GM12878 (cell line): ENCODE measurements around the gene PDGFD. TPM values are rescaled to one million over a fixed set of nuclear protein-coding genes. Genes with fewer than 3 reads are reported as not detected.

Source experiments
- ATAC-seq: fragments of 200-7000 bp; cut with Tn5 transposase; 3 replicates; pipeline ENCODE4 v1.9.1; 2020; ENCODE audit warnings: mild to moderate bottlenecking, moderate library complexity
- BruUV-seq: library from RNA; stranded (reverse); fragments of 400-500 nt; replicated peaks from 2 replicates; lab custom pipeline; 2021; lab: Mats Ljungman, UMichigan
- CTCF ChIA-PET: fragments of 300-600 bp; sonication (Branson Sonifier 250); formaldehyde crosslinking; extraction: SDS; loops from one replicate; lab custom pipeline; 2021; ENCODE audit warnings: inconsistent platforms; lab: Yijun Ruan, JAX
- POLR2A ChIA-PET: fragments of 350-600 bp; formaldehyde crosslinking; extraction: SDS; loops from one replicate; lab custom pipeline; 2021; ENCODE audit warnings: inconsistent platforms; lab: Charles Lee
- RAD21 ChIA-PET: fragments of 300-600 bp; sonication (Branson Sonifier 250); formaldehyde crosslinking; loops from one replicate; lab custom pipeline; 2023; ENCODE audit warnings: antibody characterized with exemption; ENCODE audit not compliant: unreplicated experiment; lab: Charles Lee
- SMC1A ChIA-PET: fragments of 300-600 bp; sonication (Branson Sonifier 250); formaldehyde crosslinking; loops from one replicate; lab custom pipeline; 2023; ENCODE audit not compliant: unreplicated experiment, uncharacterized antibody; lab: Charles Lee
- DNase-seq: peaks from one replicate; pipeline ENCODE4 v3.0.0-alpha.2; 2011; ENCODE audit warnings: low read depth, low spot score
- FAIRE-seq: peaks from 3 replicates; lab custom pipeline; 2011; peaks lifted over from hg19 to GRCh38; lab: Jason Lieb, UNC
- H2AFZ ChIP-seq: 2 replicates; pipeline ENCODE4 v1.6.0; 2011; ENCODE audit warnings: low read depth, low read length, control low read depth; ENCODE audit not compliant: control insufficient read depth
- H3K27ac ChIP-seq: 2 replicates; pipeline ENCODE4 v1.5.1; 2011; ENCODE audit warnings: control low read depth; ENCODE audit not compliant: control insufficient read depth, insufficient read depth
- H3K27me3 ChIP-seq, 2 experiments: replicated peaks in 1 of 2; 2 replicates each; pipeline versions ENCODE4 v1.6.0 to v1.6.1; 2011; ENCODE audit warnings: low read length in 1 of 2; ENCODE audit not compliant: control insufficient read depth in 2 of 2, insufficient read depth in 2 of 2
- H3K36me3 ChIP-seq, 2 experiments: 2 replicates each; pipeline ENCODE4 v1.5.1; 2011; ENCODE audit warnings: low read length in 1 of 2; ENCODE audit not compliant: control insufficient read depth in 2 of 2, insufficient read depth in 2 of 2
- H3K4me1 ChIP-seq: 2 replicates; pipeline ENCODE4 v1.6.1; 2011; ENCODE audit warnings: mild to moderate bottlenecking, low read length, moderate library complexity, mixed read lengths; ENCODE audit not compliant: control insufficient read depth, insufficient read depth
- H3K4me2 ChIP-seq: 2 replicates; pipeline ENCODE4 v1.6.0; 2011; ENCODE audit warnings: control low read depth; ENCODE audit not compliant: control insufficient read depth, insufficient read depth
- H3K4me3 ChIP-seq: fragments of 200-600 bp; sonication (generic); 2 replicates; pipeline ENCODE4 v1.5.1; 2016
- H3K79me2 ChIP-seq: 2 replicates; pipeline ENCODE4 v1.6.0; 2011; ENCODE audit warnings: low read length; ENCODE audit not compliant: control insufficient read depth, insufficient read depth
- H3K9ac ChIP-seq: 2 replicates; pipeline ENCODE4 v1.8.0; 2011; ENCODE audit warnings: low read length, control low read depth, mixed read lengths; ENCODE audit not compliant: control insufficient read depth, insufficient read depth
- H3K9me3 ChIP-seq: replicated peaks from 3 replicates; pipeline ENCODE4 v1.5.1; 2011; ENCODE audit warnings: mild to moderate bottlenecking, low read length; ENCODE audit not compliant: control insufficient read depth, insufficient read depth
- H4K20me1 ChIP-seq: 2 replicates; pipeline ENCODE4 v1.6.0; 2011; ENCODE audit not compliant: control insufficient read depth, insufficient read depth
- CREM ChIP-seq: IDR thresholded peaks from 2 replicates; pipeline ENCODE4 v1.6.1; 2014; ENCODE audit warnings: antibody characterized with exemption, low read depth
- CUX1 ChIP-seq: IDR thresholded peaks from 2 replicates; pipeline ENCODE4 v1.6.1; 2012; ENCODE audit warnings: improper control_type of control experiment, low read depth, low read length; ENCODE audit not compliant: insufficient replicate concordance
- IKZF2 ChIP-seq, 2 experiments: fragments of 450-650 bp; IDR thresholded peaks; 2 replicates each; pipeline ENCODE4 v1.6.1; 2017; ENCODE audit warnings: mild to moderate bottlenecking in 2 of 2, moderate library complexity in 2 of 2
- IRF3 ChIP-seq: fragments of 450-650 bp; IDR thresholded peaks from 2 replicates; pipeline ENCODE4 v1.6.1; 2014; ENCODE audit warnings: mild to moderate bottlenecking
- KAT2A ChIP-seq: conservative IDR thresholded peaks from 2 replicates; pipeline ENCODE4 v1.6.1; 2011; ENCODE audit warnings: low read depth, low read length; ENCODE audit not compliant: control insufficient read depth
- NFXL1 ChIP-seq: fragments of 450-650 bp; IDR thresholded peaks from 2 replicates; pipeline ENCODE4 v1.6.1; 2017; ENCODE audit warnings: antibody characterized with exemption, mild to moderate bottlenecking, borderline replicate concordance
- RB1 ChIP-seq: fragments of 450-650 bp; formaldehyde crosslinking; IDR thresholded peaks from 2 replicates; pipeline ENCODE4 v1.6.1; 2017; ENCODE audit warnings: mild to moderate bottlenecking, borderline replicate concordance
- RFX5 ChIP-seq: IDR thresholded peaks from 2 replicates; pipeline ENCODE4 v1.6.1; 2011; ENCODE audit warnings: low read depth, low read length, improper control_type of control experiment
- SREBF1 ChIP-seq: IDR thresholded peaks from 2 replicates; pipeline ENCODE4 v1.6.1; 2012; ENCODE audit warnings: mild to moderate bottlenecking, low read length
- SRF ChIP-seq, 2 experiments: IDR thresholded peaks; 2 replicates each; pipeline ENCODE4 v1.6.1; 2011; ENCODE audit warnings: low read depth in 2 of 2, low read length in 2 of 2, mild to moderate bottlenecking in 1 of 2, moderate library complexity in 1 of 2
- TCF12 ChIP-seq: IDR thresholded peaks from 2 replicates; pipeline ENCODE4 v1.6.1; 2011; ENCODE audit warnings: low read depth, mild to moderate bottlenecking, low read length
- YBX1 ChIP-seq: fragments of 450-650 bp; IDR thresholded peaks from 2 replicates; pipeline ENCODE4 v1.6.1; 2016; ENCODE audit warnings: antibody characterized with exemption
- ZNF274 ChIP-seq: IDR thresholded peaks from one replicate; pipeline ENCODE4 v1.8.0; 2011; ENCODE audit not compliant: insufficient read length, insufficient read depth
- whole genome bisulfite sequencing: methylation state at CpG from one replicate; pipeline ENCODE4 v1.1.6; 2016; ENCODE audit warnings: low lambda C conversion rate; ENCODE audit not compliant: insufficient replicate concordance, insufficient coverage; ENCODE audit errors: missing lambda C conversion rate; 5-methylcytosine and 5-hydroxymethylcytosine counted together
- in situ Hi-C: fragments of 300-500 bp; cut with MboI; formaldehyde crosslinking; loops from 9 replicates; pipeline ENCODE4 v1.14.3; 2018; ENCODE audit warnings: mixed read lengths
- intact Hi-C: fragments of 100-400 bp; cut with micrococcal nuclease; formaldehyde crosslinking; loops from one replicate; pipeline ENCODE4 v1.14.2; 2022; ENCODE audit not compliant: unreplicated experiment
- polyA plus RNA-seq, 11 experiments: library from polyadenylated mRNA; depleted of rRNA in 4 of 11; unstranded in 6 of 11; stranded (reverse) in 5 of 11; fragments of >200 nt; fragmentation: Nextera tagmentation in 4 of 11; fragmentation: Illumina TruSeq in 1 of 11; extraction: Ambion mirVana in 4 of 11; extraction: Trizol in 1 of 11; gene quantifications; 1 replicate in 1 of 11; 2 replicates in 10 of 11; pipeline versions ENCODE4 v1.2.1 to v1.2.3, GENCODE V29; 2011 to 2016; ENCODE audit warnings: inconsistent platforms in 2 of 11, missing spikeins in 2 of 11, low read depth in 1 of 11
- total RNA-seq, 4 experiments: library from RNA; depleted of rRNA in 3 of 4; stranded (reverse); fragments of >200 nt in 3 of 4; fragmentation: Illumina TruSeq in 1 of 4; extraction: Trizol in 1 of 4; gene quantifications; 2 replicates each; pipeline versions ENCODE4 v1.2.1 to v1.2.3, GENCODE V29; 2013 to 2021

PDGFD gene
- total and polyA plus RNA-seq, 10 of the 15 experiments (the other 5 are each of a cell fraction or from before 2014, with no cell fraction given): 0.05 to 0.13 TPM; not detected in 8

GRCh38 chr11:104015649-104016415 lies 148.1 kb downstream of the PDGFD start (continued):
- TF ChIP-seq CREM (no peak), TCF12 (no peak), IKZF2 (IDR thresholded peaks at IDR 0.05) (peak in 1 of 2 experiments; percentile 45; a peak in 2 of 4 replicates), SREBF1 (no peak), ZNF274 (no peak), RB1 (no peak), RFX5 (no peak), IRF3 (no peak)

- Histone ChIP-seq H2AFZ (no peak overlapping the region), H3K27me3 (no peaks in the 10 kb centered on the region), H3K4me1 (no peaks in the 10 kb centered on the region), H3K9ac (no peak overlapping the region), H4K20me1 (no peaks in the 10 kb centered on the region), H3K27ac (no peak overlapping the region), H3K4me3 (no peak overlapping the region), H3K36me3 (no peaks in the 10 kb centered on the region), H3K9me3 (no peaks in the 10 kb centered on the region), H3K79me2 (no peaks in the 10 kb centered on the region), H3K4me2 (no peak overlapping the region)
- ChIA-PET RAD21 (no interaction called here), CTCF (no interaction called here), SMC1A (no interaction called here), POLR2A (no interaction called here)
- TF ChIP-seq CUX1: no peak
- no peak for TF ChIP-seq NFXL1
- TF ChIP-seq KAT2A: no peak
- TF ChIP-seq YBX1: no peak
- no peak for TF ChIP-seq SRF (IDR thresholded peaks at IDR 0.05; ENCODE audit: low read depth in 2 of 2, low read length in 2 of 2)
- FAIRE-seq (no peak), ATAC-seq (no peak), DNase-seq (no peak)
- WGBS: 83% methylated on average over 2 of the region's 2 CpGs
- intact Hi-C loops: no loop called here
- in situ Hi-C loops: no loop called here
- BruUV-seq: no TSS peak
Observed at GRCh38 chr11:104011044-104011443, 152.9 kb downstream of the PDGFD start.
